Measurements from ENCODE around the gene PLAU.

- TF ChIP-seq POLR2A (IDR thresholded peaks at IDR 0.05; ENCODE audit: low read depth, low read length) (no peak), JUN (IDR thresholded peaks at IDR 0.05; ENCODE audit: borderline replicate concordance, insufficient read depth, insufficient read length, low read depth) (no peak), EZH2 (IDR thresholded peaks at IDR 0.05; ENCODE audit: borderline replicate concordance, low read depth, low read length, severe bottlenecking) (no peak), CTCF (IDR thresholded peaks at IDR 0.05; ENCODE audit: extremely low read depth in 1 of 2, insufficient read depth in 1 of 2, low read depth in 1 of 2, low read length in 2 of 2) (no peak), GATA2 (IDR thresholded peaks at IDR 0.05; ENCODE audit: insufficient read depth, insufficient read length, low read depth, low read length) (no peak), POLR2AphosphoS5 (IDR thresholded peaks at IDR 0.05; ENCODE audit: insufficient read depth, low read depth, low read length) (no peak)
These were observed 42.7 kb downstream of the PLAU start for GRCh38 chr10:73953665-73954064.
